ENCODE data around the gene PGM2L1. TPM values are rescaled to one million over a fixed set of nuclear protein-coding genes. Genes with fewer than 3 reads are reported as not detected.

Gene PGM2L1
- total RNA-seq, 1 donor from 2014 or later, result 3.8 TPM

DNA sequence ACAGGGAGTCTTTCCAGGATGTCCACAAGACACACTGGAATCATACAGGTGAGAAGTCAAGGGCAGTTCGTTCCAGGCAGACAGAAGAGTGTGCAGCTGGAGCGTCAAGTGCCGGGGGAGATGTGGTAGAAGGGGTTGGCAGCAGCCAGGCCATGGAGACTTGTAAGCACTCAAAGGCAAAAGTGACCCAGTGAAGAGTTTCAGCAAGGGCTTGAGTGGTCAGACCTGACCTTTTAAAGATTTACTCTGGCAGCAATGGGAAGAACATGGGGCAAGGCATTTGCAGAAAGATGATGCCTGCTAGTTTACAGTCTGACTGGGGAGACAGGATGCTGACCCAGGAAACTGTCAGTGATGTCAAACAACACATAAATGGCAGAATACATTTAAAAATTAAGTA lies 115.8 kb downstream of the PGM2L1 start:
- ChIA-PET POLR2A (no interaction called here), CTCF (no interaction called here)
- intact Hi-C loops (cut with micrococcal nuclease), result no loop called here
- ATAC-seq (ENCODE audit: low read depth), result no peak
- no peaks in the 10 kb centered on the region for H3K4me1 Mint-ChIP-seq
- no peaks in the 10 kb centered on the region for H3K9me3 Mint-ChIP-seq
- no peak for DNase-seq
- no peak overlapping the region for H3K27ac Mint-ChIP-seq
- TF ChIP-seq, protein P1, sequence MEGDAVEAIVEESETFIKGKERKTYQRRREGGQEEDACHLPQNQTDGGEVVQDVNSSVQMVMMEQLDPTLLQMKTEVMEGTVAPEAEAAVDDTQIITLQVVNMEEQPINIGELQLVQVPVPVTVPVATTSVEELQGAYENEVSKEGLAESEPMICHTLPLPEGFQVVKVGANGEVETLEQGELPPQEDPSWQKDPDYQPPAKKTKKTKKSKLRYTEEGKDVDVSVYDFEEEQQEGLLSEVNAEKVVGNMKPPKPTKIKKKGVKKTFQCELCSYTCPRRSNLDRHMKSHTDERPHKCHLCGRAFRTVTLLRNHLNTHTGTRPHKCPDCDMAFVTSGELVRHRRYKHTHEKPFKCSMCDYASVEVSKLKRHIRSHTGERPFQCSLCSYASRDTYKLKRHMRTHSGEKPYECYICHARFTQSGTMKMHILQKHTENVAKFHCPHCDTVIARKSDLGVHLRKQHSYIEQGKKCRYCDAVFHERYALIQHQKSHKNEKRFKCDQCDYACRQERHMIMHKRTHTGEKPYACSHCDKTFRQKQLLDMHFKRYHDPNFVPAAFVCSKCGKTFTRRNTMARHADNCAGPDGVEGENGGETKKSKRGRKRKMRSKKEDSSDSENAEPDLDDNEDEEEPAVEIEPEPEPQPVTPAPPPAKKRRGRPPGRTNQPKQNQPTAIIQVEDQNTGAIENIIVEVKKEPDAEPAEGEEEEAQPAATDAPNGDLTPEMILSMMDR (IDR thresholded peaks at IDR 0.05), result no peak
- H3K27me3 Mint-ChIP-seq, result no peaks in the 10 kb centered on the region
- no peak overlapping the region for H3K4me3 Mint-ChIP-seq
- no peaks in the 10 kb centered on the region for H3K36me3 Mint-ChIP-seq (ENCODE audit: low read depth)

DNA sequence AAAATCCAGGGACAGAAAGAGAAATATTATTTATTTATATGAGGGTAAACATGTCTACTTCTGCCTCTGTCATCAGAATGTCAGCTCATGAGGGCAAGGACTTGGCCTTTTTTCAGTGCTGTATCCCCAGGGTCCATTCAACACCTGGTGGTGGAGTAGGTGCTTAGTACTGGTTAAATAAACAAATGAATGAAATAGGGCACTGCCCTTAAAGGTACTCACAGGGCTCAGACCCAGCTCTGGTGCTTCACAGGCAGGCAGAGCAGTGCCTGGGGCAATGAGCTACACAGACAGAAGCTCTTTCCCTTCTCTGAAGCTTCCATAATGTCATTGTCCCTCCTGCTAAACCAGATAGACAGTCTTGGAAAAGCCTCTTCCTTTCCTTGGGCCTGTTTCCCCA lies 117.7 kb downstream of the PGM2L1 start:
- POLR2A ChIA-PET, result no interaction called here
- Mint-ChIP-seq H3K27me3 (peaks cover 2% of the 10 kb centered on the region), H3K9me3 (no peaks in the 10 kb centered on the region), H3K36me3 (ENCODE audit: low read depth) (no peaks in the 10 kb centered on the region), H3K27ac (no peak overlapping the region), H3K4me1 (no peaks in the 10 kb centered on the region), H3K4me3 (no peak overlapping the region)
- TF ChIP-seq, protein P1 (IDR thresholded peaks at IDR 0.05), result no peak
- ATAC-seq (ENCODE audit: low read depth) (no peak), DNase-seq (no peak)
- CTCF ChIA-PET, result no interaction called here
- intact Hi-C loops (cut with micrococcal nuclease), result no loop called here

Other genes starting within 250 kb of the PGM2L1 start
- 36.2 and 50.3 TPM in 2 replicates for gene C2CD3, start 227.4 kb downstream of the PGM2L1 start, total RNA-seq
- 12.4 and 17.3 TPM in 2 replicates for gene PPME1, start 227.1 kb downstream of the PGM2L1 start, total RNA-seq
- not detected in 2 replicates for gene P4HA3, start 86.8 kb downstream of the PGM2L1 start, total RNA-seq
- gene KCNE3, start 69.1 kb upstream of the PGM2L1 start, total RNA-seq, result not detected in 2 replicates
- 4.1 and 5.4 TPM in 2 replicates for gene LIPT2, start 95.3 kb upstream of the PGM2L1 start, total RNA-seq
- gene POLD3, start 194.1 kb upstream of the PGM2L1 start, total RNA-seq, result 14.9 and 16.3 TPM in 2 replicates

Measured in activated B cell treated with CpG ODN at 0.5 μM for 24 hours (primary cell).